Body of pancreas (tissue), 4 donors: ENCODE data around the gene AFF3.

Source experiments
- CTCF ChIP-seq, 7 experiments: fragments of 450-650 bp in 4 of 7; fragments of 200-600 bp in 3 of 7; sonication (generic) in 3 of 7; IDR thresholded peaks; one replicate each; pipeline ENCODE4 v1.5.1; 2016 to 2019; ENCODE audit warnings: antibody characterized with exemption in 7 of 7
- POLR2A ChIP-seq, 3 donors: fragments of 450-650 bp; IDR thresholded peaks; one replicate each; pipeline ENCODE4 v1.6.1; 2016; ENCODE audit warnings: antibody characterized with exemption in 3 of 3, mild to moderate bottlenecking in 2 of 3

DNA sequence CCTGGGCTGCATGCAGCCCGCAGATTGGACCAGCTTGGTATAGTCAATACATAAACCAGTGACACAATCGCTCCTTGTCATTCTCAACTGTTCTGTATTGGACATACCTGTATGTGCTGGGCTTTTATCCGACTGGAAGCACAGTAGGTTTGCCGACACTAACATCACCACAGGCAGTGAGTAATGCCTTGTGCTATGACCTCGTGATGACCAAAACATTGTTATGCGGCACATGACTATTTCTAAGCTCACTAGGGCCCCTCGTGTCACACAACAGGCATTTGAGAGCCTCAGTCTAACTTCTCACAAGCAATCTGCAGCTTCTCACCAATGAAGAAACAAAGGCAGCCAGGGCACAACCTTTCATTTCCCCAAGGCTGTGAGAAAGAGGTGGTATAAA lies 320.8 kb downstream of the AFF3 start:
- TF ChIP-seq CTCF (IDR thresholded peaks at IDR 0.05) (no peak), POLR2A (IDR thresholded peaks at IDR 0.05) (no peak)
